GM20000 (cell line): ENCODE results near the gene TRHDE.

ENCODE experiments used
- DNase-seq: peaks from one replicate; pipeline ENCODE4 v3.0.0; 2012; ENCODE audit warnings: low spot score
- CTCF ChIP-seq: IDR thresholded peaks from 2 replicates; pipeline ENCODE4 v1.5.1; 2012; ENCODE audit warnings: mild to moderate bottlenecking, control low read depth; ENCODE audit errors: extremely low read depth, missing control alignments

Gene TRHDE

GRCh38 chr12:72543777-72544467 lies 271.8 kb downstream of the TRHDE start:
- TF ChIP-seq CTCF, result no peak
- no peak for DNase-seq

GRCh38 chr12:72546106-72546505 lies 273.9 kb downstream of the TRHDE start:
- no peak for DNase-seq
- no peak for TF ChIP-seq CTCF

GRCh38 chr12:72547573-72547972 lies 275.4 kb downstream of the TRHDE start:
- DNase-seq, result no peak
- TF ChIP-seq CTCF, result no peak

- DNase-seq, result no peak
- TF ChIP-seq CTCF, result no peak
Observed at GRCh38 chr12:72549184-72549583, 277.0 kb downstream of the TRHDE start.

- no peak for TF ChIP-seq CTCF
- DNase-seq, result no peak
Observed at GRCh38 chr12:72560003-72560769, 288.0 kb downstream of the TRHDE start.

GRCh38 chr12:72570601-72571000 lies 298.4 kb downstream of the TRHDE start:
- DNase-seq, result peak; percentile 8
- TF ChIP-seq CTCF, result peak; percentile 37

GRCh38 chr12:72574138-72574537 lies 302.0 kb downstream of the TRHDE start:
- no peak for DNase-seq
- no peak for TF ChIP-seq CTCF
